MG63 (cell line): ENCODE measurements around the gene NOXO1. TPM values are rescaled to one million over a fixed set of nuclear protein-coding genes. Genes with fewer than 3 reads are reported as not detected.

Experiments
- DNase-seq: peaks from one replicate; pipeline ENCODE4 v3.0.0-alpha.2; 2020
- H3K27me3 ChIP-seq: fragments of 250-450 bp; sonication (Bioruptor Pico); 2 replicates; pipeline ENCODE4 v1.5.1; 2020; ENCODE audit warnings: mild to moderate bottlenecking, moderate library complexity
- H3K36me3 ChIP-seq: fragments of 250-450 bp; sonication (Bioruptor Pico); 2 replicates; pipeline ENCODE4 v1.5.1; 2020; ENCODE audit warnings: mild to moderate bottlenecking, moderate library complexity
- H3K4me3 ChIP-seq: fragments of 250-450 bp; sonication (Bioruptor Pico); 2 replicates; pipeline ENCODE4 v1.5.1; 2020; ENCODE audit warnings: mild to moderate bottlenecking, moderate library complexity
- H3K9me3 ChIP-seq: fragments of 250-450 bp; sonication (Bioruptor Pico); 2 replicates; pipeline ENCODE4 v1.5.1; 2020; ENCODE audit warnings: mild to moderate bottlenecking, moderate library complexity
- total RNA-seq: library from RNA; depleted of rRNA; stranded (reverse); fragments of >200 nt; shearing (Covaris generic); gene quantifications from 2 replicates; pipeline ENCODE4 v1.2.3, GENCODE V29; 2014; ENCODE audit warnings: low replicate concordance; rRNA removed

NOXO1 gene
- total RNA-seq: not detected in 2 replicates

DNA sequence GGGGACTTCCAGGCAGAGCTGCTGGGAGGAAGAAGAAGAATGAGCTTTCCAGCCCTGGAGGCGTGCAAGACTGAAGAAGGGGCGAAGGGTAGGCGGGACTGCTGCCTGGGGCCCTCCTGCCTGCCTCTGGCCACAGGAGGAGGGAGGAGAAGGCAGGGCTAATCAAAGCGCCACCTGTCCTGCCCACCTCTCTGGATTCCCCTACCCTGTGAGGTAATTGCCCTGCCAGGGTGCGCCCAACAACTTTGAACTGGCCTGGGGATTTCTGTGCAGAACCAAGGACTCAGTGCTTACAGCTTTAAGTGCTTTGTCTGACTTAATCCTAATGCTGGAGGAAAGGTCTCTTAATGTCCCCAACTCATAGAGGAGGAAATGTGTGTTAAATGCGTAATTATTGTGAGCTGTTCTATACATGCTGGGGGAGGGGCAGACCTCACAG, at the start of gene NOXO1:
Gene NOXO1, minus strand, starts transcription at position 72 of the 439 bp plus-strand sequence. CDS start 290 bp downstream, outside the sequence.
- peaks cover 21% of the 10 kb centered on the region for H3K27me3 ChIP-seq
- no peak for DNase-seq
- no peak within 1 kb of the TSS for H3K4me3 ChIP-seq
- peaks cover 32% of the 10 kb centered on the region for H3K36me3 ChIP-seq
- H3K9me3 ChIP-seq: no peaks in the 10 kb centered on the region

DNA sequence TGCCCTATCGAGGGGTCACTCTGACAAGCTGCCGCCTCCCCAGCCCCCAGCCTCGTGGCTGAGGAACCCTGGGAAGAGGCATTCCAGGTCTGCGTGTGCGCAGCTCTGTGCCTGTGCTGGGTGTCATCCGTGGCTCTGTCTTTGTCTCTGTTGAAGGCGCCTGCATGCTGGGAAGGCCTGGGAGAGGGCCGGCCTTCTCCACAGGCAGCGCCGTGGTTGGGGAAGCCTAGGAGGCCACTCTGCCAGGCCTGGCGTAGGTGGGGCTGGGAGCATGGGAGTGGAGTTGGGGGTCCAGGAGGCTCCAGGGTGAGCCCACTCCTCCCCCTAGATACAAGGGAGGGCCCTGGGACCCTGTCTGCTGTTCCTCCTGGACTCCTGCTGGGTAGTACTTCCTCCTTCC, 48.8 kb upstream of the NOXO1 start:
- Histone ChIP-seq H3K9me3 (no peaks in the 10 kb centered on the region), H3K36me3 (no peaks in the 10 kb centered on the region), H3K27me3 (no peaks in the 10 kb centered on the region), H3K4me3 (no peak overlapping the region)
- DNase-seq: no peak

- H3K27me3 ChIP-seq: no peaks in the 10 kb centered on the region
- no peaks in the 10 kb centered on the region for H3K9me3 ChIP-seq
- DNase-seq: no peak
- no peaks in the 10 kb centered on the region for H3K36me3 ChIP-seq
- H3K4me3 ChIP-seq: no peak overlapping the region
Observed at GRCh38 chr16:2029350-2029749, 48.1 kb upstream of the NOXO1 start.

- no peak overlapping the region for H3K4me3 ChIP-seq
- no peaks in the 10 kb centered on the region for H3K36me3 ChIP-seq
- no peak for DNase-seq
Observed at GRCh38 chr16:2028620-2029220, 47.5 kb upstream of the NOXO1 start.

DNA sequence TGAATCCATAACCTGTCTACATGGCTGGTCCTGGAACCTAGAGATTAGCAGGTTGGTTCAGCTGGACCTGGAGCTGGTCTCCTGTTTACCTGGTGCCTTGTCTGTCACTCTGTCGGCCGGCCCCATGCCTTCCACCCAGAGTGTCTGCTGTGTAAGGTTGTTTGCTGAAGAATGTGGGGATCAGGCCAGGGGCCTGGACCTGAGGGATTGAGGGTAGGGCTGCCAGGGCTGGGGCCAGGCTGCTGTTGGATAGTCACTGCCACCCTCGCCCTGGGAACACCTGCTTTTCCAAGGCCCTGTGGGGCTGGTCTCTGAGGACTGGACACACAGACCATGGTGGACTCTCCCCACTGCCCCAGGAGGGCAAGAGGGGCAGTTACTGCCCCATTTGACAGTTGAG, 46.9 kb upstream of the NOXO1 start:
- Histone ChIP-seq H3K36me3 (no peaks in the 10 kb centered on the region), H3K9me3 (no peaks in the 10 kb centered on the region), H3K27me3 (no peaks in the 10 kb centered on the region), H3K4me3 (no peak overlapping the region)
- no peak for DNase-seq

More at GRCh38 chr16:2028620-2029220, 47.5 kb upstream of the NOXO1 start:
- Histone ChIP-seq H3K27me3 (no peaks in the 10 kb centered on the region), H3K9me3 (no peaks in the 10 kb centered on the region)

GRCh38 chr16:2027024-2028010, 46.0 kb upstream of the NOXO1 start:
- Histone ChIP-seq H3K27me3 (no peaks in the 10 kb centered on the region), H3K9me3 (no peaks in the 10 kb centered on the region), H3K36me3 (no peaks in the 10 kb centered on the region), H3K4me3 (peak overlapping the region; percentile 38)
- peak; percentile 39 for DNase-seq

DNA sequence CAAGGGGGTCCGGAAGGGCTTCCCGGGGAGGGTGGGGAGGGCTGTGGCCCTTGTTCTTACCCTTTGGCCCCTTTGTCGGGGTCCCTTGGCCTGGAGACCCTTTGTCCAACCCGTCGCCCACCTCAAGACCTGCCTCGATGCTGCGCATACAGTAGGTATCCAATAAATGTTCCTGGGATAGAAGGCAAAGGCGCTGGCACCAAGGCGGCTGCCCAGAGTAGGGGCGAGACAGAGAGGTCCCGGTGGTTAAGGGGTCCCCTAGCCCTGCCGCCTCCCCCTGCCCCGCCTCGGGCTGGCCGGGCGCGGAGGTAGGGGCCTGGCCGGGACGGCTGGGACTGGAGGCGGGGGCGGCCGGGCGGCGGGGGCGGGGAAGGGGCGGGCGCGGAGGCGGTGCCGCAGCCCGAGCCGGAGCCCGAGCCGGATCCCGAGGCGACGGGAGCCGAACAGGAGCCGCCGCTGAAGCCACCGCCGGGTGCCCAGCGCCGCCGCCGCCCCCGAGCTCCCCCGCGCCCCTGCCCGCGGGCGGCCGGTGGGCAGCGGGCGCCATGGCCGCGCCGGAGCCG, 45.3 kb upstream of the NOXO1 start, which contains the start of gene NHERF2:
Gene NHERF2, plus strand, starts transcription at position 442 of the 563 bp plus-strand sequence. Its CDS starts 104 bp downstream, at position 546.
- peak; percentile 37 for DNase-seq
- no peaks in the 10 kb centered on the region for H3K27me3 ChIP-seq
- H3K4me3 ChIP-seq: peak within 1 kb of the TSS; percentile 38
- H3K36me3 ChIP-seq: no peaks in the 10 kb centered on the region
- H3K9me3 ChIP-seq: no peaks in the 10 kb centered on the region

GRCh38 chr16:2025878-2026460, 44.7 kb upstream of the NOXO1 start:
- Histone ChIP-seq H3K4me3 (peak overlapping the region; percentile 38; the same call in 1 of the 2 replicates), H3K9me3 (no peaks in the 10 kb centered on the region), H3K27me3 (no peaks in the 10 kb centered on the region), H3K36me3 (no peaks in the 10 kb centered on the region)
- no peak for DNase-seq

DNA sequence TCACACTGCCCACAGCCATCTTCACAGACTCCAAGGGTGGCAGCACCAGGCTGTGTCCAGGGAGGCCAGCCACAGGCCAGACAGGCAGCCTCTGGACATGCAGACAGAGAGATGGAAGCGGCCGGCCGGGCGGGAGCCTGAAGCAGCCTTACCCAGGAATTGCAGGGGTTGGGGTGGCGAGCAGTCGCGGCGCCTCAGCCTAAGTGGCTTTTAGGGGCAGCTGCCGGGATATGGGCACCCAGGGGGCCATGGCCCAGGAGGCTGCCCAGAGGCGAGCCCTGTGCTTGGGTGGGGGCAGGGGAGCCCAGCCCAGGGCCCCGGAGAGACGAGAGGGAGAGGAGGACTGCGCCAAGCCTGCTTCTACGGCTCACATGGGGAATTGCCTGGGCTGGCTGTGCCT, 44.0 kb upstream of the NOXO1 start:
- Histone ChIP-seq H3K9me3 (no peaks in the 10 kb centered on the region), H3K36me3 (no peaks in the 10 kb centered on the region), H3K27me3 (no peaks in the 10 kb centered on the region), H3K4me3 (no peak overlapping the region)
- DNase-seq: no peak

DNA sequence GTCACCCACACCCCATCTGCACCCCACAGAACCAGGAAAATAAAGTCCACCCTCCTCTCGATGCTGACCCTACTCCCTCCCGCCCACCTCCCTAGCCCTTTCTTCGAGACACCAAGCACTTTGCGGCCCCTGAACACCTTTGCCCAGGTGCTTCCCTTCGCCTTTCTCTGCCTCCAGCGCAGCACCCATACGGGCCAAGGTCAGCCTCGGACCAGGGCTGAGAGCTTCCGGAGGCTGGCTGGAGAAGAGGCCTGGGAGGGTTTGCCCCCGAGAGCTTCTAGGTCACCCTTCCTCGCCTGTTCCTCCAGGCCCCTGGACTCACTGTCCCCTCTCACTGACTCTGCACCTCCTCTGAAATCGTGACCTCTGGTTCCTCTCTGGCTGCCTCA, 42.8 kb upstream of the NOXO1 start:
- no peak overlapping the region for H3K4me3 ChIP-seq
- no peaks in the 10 kb centered on the region for H3K36me3 ChIP-seq
- no peak for DNase-seq
- no peaks in the 10 kb centered on the region for H3K27me3 ChIP-seq
- H3K9me3 ChIP-seq: no peaks in the 10 kb centered on the region

DNA sequence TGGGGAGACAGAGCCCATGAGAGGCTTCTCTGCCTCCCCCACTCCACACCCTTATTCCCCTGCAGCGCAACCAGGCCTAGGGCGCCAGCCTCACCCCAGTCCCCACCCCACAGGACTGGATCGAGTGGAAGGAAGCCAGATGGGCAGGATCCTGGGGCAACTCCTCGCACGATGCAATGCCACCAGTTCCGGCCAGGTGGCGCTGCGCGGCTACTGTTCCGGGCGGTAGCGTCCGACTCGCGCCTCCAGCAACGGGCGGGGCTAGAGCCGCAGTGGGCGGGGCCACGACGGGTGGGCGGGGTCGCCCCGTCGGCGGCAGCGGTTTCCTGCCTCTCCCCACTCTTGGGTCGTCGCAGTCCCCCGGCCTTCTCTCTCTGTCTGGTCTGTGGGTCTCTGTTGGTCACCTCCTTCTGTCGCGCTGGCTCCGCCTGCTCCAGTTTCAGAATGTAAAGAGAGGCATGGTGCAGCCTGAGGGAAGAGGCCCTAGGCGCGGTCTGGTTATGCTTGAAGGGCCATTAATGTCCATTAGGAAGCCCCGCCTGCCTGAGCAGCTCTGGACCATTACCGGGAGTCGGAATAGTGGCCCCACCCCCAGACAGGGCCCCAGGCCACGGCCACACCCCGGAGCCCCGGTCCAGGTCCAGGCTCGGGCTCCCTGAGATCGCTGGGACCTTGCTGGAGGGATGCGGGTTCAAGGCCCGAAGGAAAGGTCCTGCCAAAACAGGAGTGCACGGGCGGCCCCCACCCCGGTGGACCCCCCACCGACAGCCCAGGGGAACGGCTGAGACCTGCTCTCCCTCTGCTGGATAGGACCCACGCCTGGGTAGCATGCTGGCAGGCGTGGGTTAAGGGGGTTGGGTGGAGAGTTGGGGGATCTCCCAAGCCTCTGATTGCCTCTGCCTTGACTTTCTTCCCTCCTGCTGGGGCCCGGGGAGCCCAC, 42.1 kb upstream of the NOXO1 start:
- DNase-seq: peak; percentile 91
- no peaks in the 10 kb centered on the region for H3K9me3 ChIP-seq
- no peaks in the 10 kb centered on the region for H3K36me3 ChIP-seq
- H3K27me3 ChIP-seq: no peaks in the 10 kb centered on the region
- H3K4me3 ChIP-seq: 0 out of 2 replicates have a peak overlapping the region, but pooled peaks have one; percentile 17

- Histone ChIP-seq H3K27me3 (no peaks in the 10 kb centered on the region), H3K9me3 (no peaks in the 10 kb centered on the region), H3K36me3 (no peaks in the 10 kb centered on the region), H3K4me3 (no peak overlapping the region)
- peak; percentile 60 for DNase-seq
Observed at GRCh38 chr16:2022723-2023091, 41.4 kb upstream of the NOXO1 start.

DNA sequence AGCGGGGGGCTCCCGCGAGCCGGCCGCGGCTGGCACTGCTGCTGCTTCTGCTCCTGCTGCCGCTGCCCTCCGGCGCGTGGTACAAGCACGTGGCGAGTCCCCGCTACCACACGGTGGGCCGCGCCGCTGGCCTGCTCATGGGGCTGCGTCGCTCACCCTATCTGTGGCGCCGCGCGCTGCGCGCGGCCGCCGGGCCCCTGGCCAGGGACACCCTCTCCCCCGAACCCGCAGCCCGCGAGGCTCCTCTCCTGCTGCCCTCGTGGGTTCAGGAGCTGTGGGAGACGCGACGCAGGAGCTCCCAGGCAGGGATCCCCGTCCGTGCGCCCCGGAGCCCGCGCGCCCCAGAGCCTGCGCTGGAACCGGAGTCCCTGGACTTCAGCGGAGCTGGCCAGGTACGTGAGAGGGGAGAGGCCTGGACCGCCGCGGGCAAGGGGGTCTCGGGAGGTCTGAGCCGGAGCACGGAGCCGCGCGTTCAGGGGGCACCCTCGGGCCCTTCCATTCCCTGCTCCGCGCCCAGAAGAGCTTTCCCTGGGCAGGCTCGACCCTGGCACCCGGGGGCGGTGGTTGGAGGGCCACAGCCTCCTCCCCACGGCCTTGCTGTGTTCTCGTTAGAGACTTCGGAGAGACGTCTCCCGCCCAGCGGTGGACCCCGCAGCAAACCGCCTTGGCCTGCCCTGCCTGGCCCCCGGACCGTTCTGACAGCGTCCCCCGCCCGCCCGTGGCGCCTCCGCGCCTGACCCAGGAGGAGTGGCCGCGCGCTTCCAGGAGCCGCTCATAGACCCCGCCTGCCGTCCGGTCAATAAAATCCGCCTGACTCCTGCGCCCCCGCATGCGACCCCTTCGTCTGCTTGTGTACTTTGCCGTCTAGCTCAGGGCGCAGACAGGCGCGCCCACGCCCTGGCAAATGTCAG, 38.9 kb upstream of the NOXO1 start:
- Histone ChIP-seq H3K9me3 (no peaks in the 10 kb centered on the region), H3K4me3 (no peak overlapping the region), H3K27me3 (no peaks in the 10 kb centered on the region), H3K36me3 (no peaks in the 10 kb centered on the region)
- no peak for DNase-seq

DNA sequence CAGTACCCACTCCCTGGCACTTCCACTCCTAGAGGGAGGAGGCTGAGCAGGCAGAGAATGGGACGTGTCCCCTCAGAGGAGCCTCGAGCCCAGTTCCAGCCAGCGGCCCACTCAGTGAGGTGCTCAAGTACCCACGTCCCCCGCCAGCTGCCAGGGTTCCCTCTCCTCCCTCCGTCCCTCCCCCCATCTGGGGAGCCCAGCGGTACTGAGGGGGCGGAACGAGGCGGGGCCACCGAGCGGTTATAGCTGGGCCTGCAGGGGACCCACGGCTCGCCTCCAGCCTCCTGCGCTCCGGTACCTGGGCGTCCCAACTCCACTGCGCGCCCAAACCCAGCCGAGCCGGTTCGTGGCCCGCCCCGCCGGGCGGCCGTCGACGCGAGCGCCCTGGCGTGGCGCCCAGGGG, 38.2 kb upstream of the NOXO1 start, which contains the start of gene NPW:
Gene NPW, plus strand, starts transcription at position 268 of the 403 bp plus-strand sequence.
- H3K36me3 ChIP-seq: no peaks in the 10 kb centered on the region
- no peaks in the 10 kb centered on the region for H3K27me3 ChIP-seq
- DNase-seq: no peak
- H3K4me3 ChIP-seq: no peak within 1 kb of the TSS
- no peaks in the 10 kb centered on the region for H3K9me3 ChIP-seq

DNA sequence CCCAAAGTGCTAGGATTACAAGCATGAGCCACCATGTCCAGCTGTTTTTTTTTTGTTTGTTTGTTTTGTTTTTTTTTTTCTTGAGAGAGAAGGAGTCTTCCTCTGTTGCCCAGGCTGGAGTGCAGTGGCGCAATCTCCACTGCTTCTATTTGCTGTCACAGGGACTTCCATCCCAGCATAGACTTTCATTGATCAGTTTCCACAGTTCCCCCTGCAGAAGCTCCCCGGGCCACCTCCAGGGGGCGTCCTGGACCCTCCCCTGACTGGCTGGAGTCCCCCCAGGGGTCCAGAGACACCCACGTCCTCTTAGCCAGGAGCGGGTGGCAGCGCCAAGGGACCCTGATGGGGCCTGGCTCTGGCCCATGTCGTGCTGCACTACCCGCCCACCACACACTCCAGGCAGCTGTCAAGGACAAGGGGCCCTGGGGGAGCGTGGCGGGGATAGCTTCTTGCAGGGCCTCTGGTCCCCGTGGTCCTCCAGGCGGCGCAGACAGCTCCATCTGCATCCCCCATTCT, 35.2 kb upstream of the NOXO1 start:
- DNase-seq: no peak
- Histone ChIP-seq H3K9me3 (no peaks in the 10 kb centered on the region), H3K4me3 (no peak overlapping the region), H3K36me3 (no peaks in the 10 kb centered on the region), H3K27me3 (no peaks in the 10 kb centered on the region)
